A549 (cell line): ENCODE data around the gene UBAP2L. TPM values are rescaled to one million over a fixed set of nuclear protein-coding genes. Genes with fewer than 3 reads are reported as not detected.

Experiments used
- ATAC-seq, 2 experiments: fragments of 200-7000 bp in 1 of 2; fragments of >200 bp in 1 of 2; cut with Nextera tagmentation in 1 of 2; cut with Tn5 transposase in 1 of 2; 3 replicates each; pipeline versions ENCODE4 v1.8.0 to v1.9.1; 2018 to 2020; ENCODE audit warnings: mild to moderate bottlenecking in 1 of 2, moderate library complexity in 1 of 2
- CTCF ChIA-PET: fragments of 300-600 bp; sonication (Branson Sonifier 250); formaldehyde crosslinking; extraction: SDS; loops from one replicate; lab custom pipeline; 2021; ENCODE audit warnings: antibody characterized with exemption, inconsistent platforms; lab: Yijun Ruan, JAX
- POLR2A ChIA-PET: fragments of 350-600 bp; formaldehyde crosslinking; extraction: SDS; loops from one replicate; lab custom pipeline; 2021; ENCODE audit warnings: antibody characterized with exemption, inconsistent platforms; lab: Yijun Ruan, JAX
- DNase-seq, 2 experiments: peaks; one replicate each; pipeline versions ENCODE4 v3.0.0 to v3.0.0-alpha.2; 2011 to 2016; ENCODE audit warnings: low read depth in 1 of 2, low spot score in 1 of 2
- FAIRE-seq: peaks from 2 replicates; lab custom pipeline; 2011; peaks lifted over from hg19 to GRCh38; lab: Jason Lieb, UNC
- H3K27ac ChIP-seq, 2 experiments: fragments of >200 bp; sonication (Bioruptor Twin); formaldehyde crosslinking; 3 replicates each; pipeline ENCODE4 v1.5.1; 2016 to 2017
- H3K4me1 ChIP-seq: fragments of >200 bp; sonication (Bioruptor Twin); formaldehyde crosslinking; 3 replicates; pipeline ENCODE4 v1.6.1; 2016
- H3K4me2 ChIP-seq: fragments of >200 bp; sonication (Bioruptor Twin); formaldehyde crosslinking; 3 replicates; pipeline ENCODE4 v1.6.1; 2016
- H3K4me3 ChIP-seq: fragments of >200 bp; sonication (Bioruptor Twin); formaldehyde crosslinking; 3 replicates; pipeline ENCODE4 v1.5.1; 2016
- H3K9me3 ChIP-seq: fragments of >200 bp; sonication (Bioruptor Twin); formaldehyde crosslinking; 3 replicates; pipeline ENCODE4 v1.6.1; 2016
- CEBPB ChIP-seq, 2 experiments: fragments of >200 bp in 1 of 2; sonication (Bioruptor Twin) in 1 of 2; formaldehyde crosslinking in 1 of 2; IDR thresholded peaks; 2 replicates each; pipeline ENCODE4 v1.6.1; 2012 to 2016
- EHMT2 ChIP-seq: fragments of 200-600 bp; sonication (generic); IDR thresholded peaks from 2 replicates; pipeline ENCODE4 v1.6.1; 2016; ENCODE audit warnings: antibody characterized with exemption, low read depth, mild to moderate bottlenecking, moderate library complexity
- ESRRA ChIP-seq: fragments of 150-350 bp; IDR thresholded peaks from 2 replicates; pipeline ENCODE4 v1.6.1; 2014; ENCODE audit warnings: mild to moderate bottlenecking, low read length, borderline replicate concordance
- FOSB ChIP-seq: fragments of 250-450 bp; sonication (Bioruptor Pico); IDR thresholded peaks from 2 replicates; pipeline ENCODE4 v1.5.0; 2020; ENCODE audit warnings: mild to moderate bottlenecking, moderate library complexity
- FOXS1 ChIP-seq: fragments of 250-450 bp; sonication (Bioruptor Pico); IDR thresholded peaks from 2 replicates; pipeline ENCODE4 v1.5.0; 2020; ENCODE audit warnings: mild to moderate bottlenecking, moderate library complexity
- GATA3 ChIP-seq: IDR thresholded peaks from 2 replicates; pipeline ENCODE4 v1.6.1; 2012; ENCODE audit warnings: borderline replicate concordance
- HDAC2 ChIP-seq: fragments of 200-600 bp; sonication (generic); IDR thresholded peaks from 2 replicates; pipeline ENCODE4 v1.6.1; 2016
- HOXB13 ChIP-seq: fragments of 250-450 bp; sonication (Bioruptor Pico); IDR thresholded peaks from 2 replicates; pipeline ENCODE4 v1.5.0; 2020; ENCODE audit warnings: low read depth, mild to moderate bottlenecking, moderate library complexity
- HOXB5 ChIP-seq: fragments of 250-450 bp; sonication (Bioruptor Pico); IDR thresholded peaks from 2 replicates; pipeline ENCODE4 v1.5.0; 2020; ENCODE audit warnings: mild to moderate bottlenecking, moderate library complexity
- JUN ChIP-seq, 2 experiments: fragments of >200 bp; sonication (Bioruptor Twin); formaldehyde crosslinking; IDR thresholded peaks; 2 replicates in 1 of 2; 3 replicates in 1 of 2; pipeline ENCODE4 v1.6.1; 2016 to 2017
- KDM5A ChIP-seq: fragments of 200-600 bp; sonication (generic); IDR thresholded peaks from 2 replicates; pipeline ENCODE4 v1.6.1; 2016; ENCODE audit warnings: antibody characterized with exemption, mild to moderate bottlenecking
- MAZ ChIP-seq: fragments of 150-350 bp; IDR thresholded peaks from 2 replicates; pipeline ENCODE4 v1.6.1; 2014; ENCODE audit warnings: antibody characterized with exemption, low read depth, low read length, borderline replicate concordance
- NFE2L2 ChIP-seq: fragments of 150-350 bp; conservative IDR thresholded peaks from 2 replicates; pipeline ENCODE4 v1.6.1; 2014; ENCODE audit warnings: low read length
- NPAS2 ChIP-seq: fragments of 250-450 bp; sonication (Bioruptor Pico); IDR thresholded peaks from 2 replicates; pipeline ENCODE4 v1.8.0; 2022; ENCODE audit warnings: mild to moderate bottlenecking, moderate library complexity, borderline replicate concordance
- NR3C1 ChIP-seq: fragments of >200 bp; sonication (Bioruptor Twin); formaldehyde crosslinking; IDR thresholded peaks from 3 replicates; pipeline ENCODE4 v1.6.1; 2017
- PHF8 ChIP-seq: fragments of 200-600 bp; sonication (generic); IDR thresholded peaks from 2 replicates; pipeline ENCODE4 v1.6.1; 2016; ENCODE audit warnings: low read depth, mild to moderate bottlenecking, antibody characterized with exemption, moderate library complexity, borderline replicate concordance
- POLR2A ChIP-seq: IDR thresholded peaks from 2 replicates; pipeline ENCODE4 v1.6.1; 2012; ENCODE audit warnings: mild to moderate bottlenecking, low read length
- RAD21 ChIP-seq, 2 experiments: fragments of >200 bp in 1 of 2; sonication (Bioruptor Twin) in 1 of 2; formaldehyde crosslinking in 1 of 2; IDR thresholded peaks in 1 of 2; conservative IDR thresholded peaks in 1 of 2; 2 replicates in 1 of 2; 3 replicates in 1 of 2; pipeline ENCODE4 v1.6.1; 2012 to 2018; ENCODE audit warnings: inconsistent platforms in 1 of 2
- SMC3 ChIP-seq: fragments of >200 bp; sonication (Bioruptor Twin); formaldehyde crosslinking; IDR thresholded peaks from 3 replicates; pipeline ENCODE4 v1.6.1; 2018; ENCODE audit warnings: inconsistent platforms
- TP53 ChIP-seq: fragments of 250-450 bp; sonication (Bioruptor Pico); IDR thresholded peaks from 2 replicates; pipeline ENCODE4 v1.5.0; 2021; ENCODE audit warnings: mild to moderate bottlenecking, moderate library complexity
- ZSCAN20 ChIP-seq: fragments of 250-450 bp; sonication (Bioruptor Pico); IDR thresholded peaks from 2 replicates; pipeline ENCODE4 v1.8.0; 2022; ENCODE audit warnings: mild to moderate bottlenecking, moderate library complexity
- WGBS: methylation state at CpG from one replicate; pipeline ENCODE4 v1.1.6; 2017; ENCODE audit errors: missing lambda C conversion rate; 5-methylcytosine and 5-hydroxymethylcytosine counted together
- polyA plus RNA-seq, 4 experiments: library from polyadenylated mRNA; depleted of rRNA in 3 of 4; stranded (reverse); fragments of >200 nt; fragmentation: RNase III in 1 of 4; extraction: RNeasy Plus Mini Kit Qiagen cat#74134 plus additional on column Dnase treatment in 1 of 4; gene quantifications; 2 replicates in 3 of 4; 3 replicates in 1 of 4; pipeline ENCODE4 v1.2.3, GENCODE V29; 2011 to 2017
- TF ChIP-seq, protein P1 (sequence below): fragments of 450-650 bp; IDR thresholded peaks from 2 replicates; pipeline ENCODE4 v1.6.1; 2014; ENCODE audit warnings: antibody characterized with exemption
- TF ChIP-seq, protein P2 (sequence below): fragments of 200-600 bp; sonication (generic); IDR thresholded peaks from 2 replicates; pipeline ENCODE4 v1.6.1; 2016; ENCODE audit warnings: antibody characterized with exemption, mild to moderate bottlenecking, moderate library complexity
- TF ChIP-seq, protein P3 (sequence below): fragments of 250-450 bp; sonication (Bioruptor Pico); IDR thresholded peaks from 2 replicates; pipeline ENCODE4 v1.5.0; 2020; ENCODE audit warnings: low read depth, mild to moderate bottlenecking, moderate library complexity

Gene UBAP2L
- polyA plus RNA-seq, 2 of the 4 experiments (the other 2 are of a cell fraction) = 169 TPM

DNA sequence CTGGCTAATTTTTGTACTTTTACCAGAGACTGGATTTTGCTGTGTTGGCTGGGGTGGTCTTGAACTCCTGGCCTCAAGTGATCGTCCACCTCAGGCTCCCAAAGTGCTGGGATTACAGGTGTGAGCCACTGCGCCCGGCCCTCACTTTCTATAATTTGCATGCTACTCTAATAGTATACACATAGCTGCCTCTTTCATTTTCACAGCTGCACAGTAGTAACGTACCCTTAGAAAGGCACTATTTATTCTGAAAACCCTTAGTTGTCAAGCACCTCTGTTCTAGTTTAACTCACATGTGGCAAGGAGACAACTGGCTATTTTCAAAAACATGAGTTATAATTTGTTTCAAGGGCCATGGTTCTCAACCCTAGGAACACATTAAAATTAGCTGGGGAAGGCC, 46.1 kb upstream of the UBAP2L start:
- FAIRE-seq (no peak), DNase-seq (no peak), ATAC-seq (no peak)
- ChIA-PET CTCF (interaction anchor here (0.6 to 1.2 kb wide), 2 partner anchors 24 to 157 kb away, joined by 3 read pairs; no protein-coding TSS in a partner anchor), POLR2A (no interaction called here)
- 91% methylated on average over 4 of the region's 4 CpGs for WGBS
- peaks cover 34% of the 10 kb centered on the region for H3K4me1 ChIP-seq
- H3K4me3 ChIP-seq = no peak overlapping the region
- TF ChIP-seq, protein P1, sequence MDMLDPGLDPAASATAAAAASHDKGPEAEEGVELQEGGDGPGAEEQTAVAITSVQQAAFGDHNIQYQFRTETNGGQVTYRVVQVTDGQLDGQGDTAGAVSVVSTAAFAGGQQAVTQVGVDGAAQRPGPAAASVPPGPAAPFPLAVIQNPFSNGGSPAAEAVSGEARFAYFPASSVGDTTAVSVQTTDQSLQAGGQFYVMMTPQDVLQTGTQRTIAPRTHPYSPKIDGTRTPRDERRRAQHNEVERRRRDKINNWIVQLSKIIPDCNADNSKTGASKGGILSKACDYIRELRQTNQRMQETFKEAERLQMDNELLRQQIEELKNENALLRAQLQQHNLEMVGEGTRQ = no peak
- no peak for TF ChIP-seq SMC3
- no peak for TF ChIP-seq ZSCAN20 (CRISPR knock-in tag)
- no peak for TF ChIP-seq HDAC2
- TF ChIP-seq POLR2A = no peak
- TF ChIP-seq ESRRA = no peak
- no peak for TF ChIP-seq NPAS2 (CRISPR knock-in tag)
- H3K9me3 ChIP-seq = no peaks in the 10 kb centered on the region
- H3K4me2 ChIP-seq = no peak overlapping the region
- no peak overlapping the region for H3K27ac ChIP-seq

DNA sequence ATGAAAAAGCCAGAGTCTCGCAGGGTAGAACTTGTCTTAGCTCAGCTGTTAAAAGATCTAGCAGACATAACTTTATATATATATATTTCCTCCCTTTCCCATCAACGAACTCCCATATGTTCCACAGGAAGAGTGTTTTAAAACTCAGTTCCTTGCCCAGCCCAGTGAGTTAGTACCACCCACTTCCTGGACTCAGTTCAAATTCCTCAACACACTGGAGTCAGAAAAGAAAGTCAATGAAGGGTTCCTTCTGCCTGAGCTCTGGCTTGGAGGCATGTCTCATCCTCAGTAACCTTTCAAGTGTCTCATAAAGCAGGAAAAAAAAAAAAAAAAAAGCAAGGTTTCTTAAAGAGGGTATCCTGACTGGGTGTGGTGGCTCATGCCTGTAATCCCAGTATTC, 44.4 kb upstream of the UBAP2L start:
- FAIRE-seq = no peak
- no peak for DNase-seq
- peak in 1 of 2 experiments; percentile 13; a peak in 2 of 6 replicates for ATAC-seq
- Histone ChIP-seq H3K4me1 (peaks cover 51% of the 10 kb centered on the region), H3K4me3 (no peak overlapping the region), H3K27ac (no peak overlapping the region), H3K9me3 (no peaks in the 10 kb centered on the region), H3K4me2 (no peak overlapping the region)
- 75% methylated on average over 2 of the region's 2 CpGs for WGBS
- POLR2A ChIA-PET = interaction anchor here (1.2 kb wide), 1 partner anchor 11 kb away, joined by 4 read pairs; no protein-coding TSS in a partner anchor
- CTCF ChIA-PET = interaction anchor here (0.6 to 2.2 kb wide), 2 partner anchors 96 to 427 kb away, joined by 3 to 12 read pairs; partner anchors contain the start of gene HAX1
- TF ChIP-seq FOSB (CRISPR knock-in tag) (no peak), RAD21 (conservative IDR thresholded peaks at IDR 0.05 in 1 of 2, IDR thresholded peaks at IDR 0.05 in 1 of 2) (no peak), PHF8 (no peak)
- TF ChIP-seq, protein P2, sequence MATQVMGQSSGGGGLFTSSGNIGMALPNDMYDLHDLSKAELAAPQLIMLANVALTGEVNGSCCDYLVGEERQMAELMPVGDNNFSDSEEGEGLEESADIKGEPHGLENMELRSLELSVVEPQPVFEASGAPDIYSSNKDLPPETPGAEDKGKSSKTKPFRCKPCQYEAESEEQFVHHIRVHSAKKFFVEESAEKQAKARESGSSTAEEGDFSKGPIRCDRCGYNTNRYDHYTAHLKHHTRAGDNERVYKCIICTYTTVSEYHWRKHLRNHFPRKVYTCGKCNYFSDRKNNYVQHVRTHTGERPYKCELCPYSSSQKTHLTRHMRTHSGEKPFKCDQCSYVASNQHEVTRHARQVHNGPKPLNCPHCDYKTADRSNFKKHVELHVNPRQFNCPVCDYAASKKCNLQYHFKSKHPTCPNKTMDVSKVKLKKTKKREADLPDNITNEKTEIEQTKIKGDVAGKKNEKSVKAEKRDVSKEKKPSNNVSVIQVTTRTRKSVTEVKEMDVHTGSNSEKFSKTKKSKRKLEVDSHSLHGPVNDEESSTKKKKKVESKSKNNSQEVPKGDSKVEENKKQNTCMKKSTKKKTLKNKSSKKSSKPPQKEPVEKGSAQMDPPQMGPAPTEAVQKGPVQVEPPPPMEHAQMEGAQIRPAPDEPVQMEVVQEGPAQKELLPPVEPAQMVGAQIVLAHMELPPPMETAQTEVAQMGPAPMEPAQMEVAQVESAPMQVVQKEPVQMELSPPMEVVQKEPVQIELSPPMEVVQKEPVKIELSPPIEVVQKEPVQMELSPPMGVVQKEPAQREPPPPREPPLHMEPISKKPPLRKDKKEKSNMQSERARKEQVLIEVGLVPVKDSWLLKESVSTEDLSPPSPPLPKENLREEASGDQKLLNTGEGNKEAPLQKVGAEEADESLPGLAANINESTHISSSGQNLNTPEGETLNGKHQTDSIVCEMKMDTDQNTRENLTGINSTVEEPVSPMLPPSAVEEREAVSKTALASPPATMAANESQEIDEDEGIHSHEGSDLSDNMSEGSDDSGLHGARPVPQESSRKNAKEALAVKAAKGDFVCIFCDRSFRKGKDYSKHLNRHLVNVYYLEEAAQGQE = no peak

DNA sequence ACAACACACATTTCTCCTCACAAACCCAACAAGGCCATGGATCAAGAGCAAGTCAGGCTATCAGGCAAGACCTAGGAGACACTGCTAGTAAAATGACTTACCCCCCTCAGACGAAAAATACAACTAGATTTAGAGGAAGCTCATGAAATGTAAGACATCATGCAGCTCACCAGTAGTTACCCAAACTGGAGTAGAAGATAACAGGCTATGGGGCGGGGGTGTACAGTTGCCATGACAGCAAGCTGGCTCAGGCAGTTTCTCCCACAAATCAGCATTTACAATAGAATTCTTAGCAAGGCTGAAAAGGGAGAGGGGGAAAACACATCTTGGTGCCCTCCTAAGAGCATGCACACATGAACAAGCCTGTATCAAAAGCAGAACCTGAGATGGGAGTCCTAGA, 42.7 kb upstream of the UBAP2L start:
- POLR2A ChIA-PET = interaction anchor here (1.3 kb wide), 1 partner anchor 187 kb away, joined by 3 read pairs; the partner anchor contains the start of gene RPS27
- Histone ChIP-seq H3K27ac (no peak overlapping the region), H3K4me3 (no peak overlapping the region)
- DNase-seq = no peak
- WGBS = 64% methylated on average over 2 of the region's 2 CpGs
- TF ChIP-seq TP53 (CRISPR knock-in tag) (no peak), MAZ (no peak), JUN (IDR thresholded peaks at IDR 0.05) (no peak), NFE2L2 (no peak), FOXS1 (no peak), EHMT2 (no peak), PHF8 (no peak), CEBPB (IDR thresholded peaks at IDR 0.05) (no peak), GATA3 (no peak), HOXB13 (CRISPR knock-in tag) (no peak), NR3C1 (no peak), NPAS2 (CRISPR knock-in tag) (no peak), HOXB5 (CRISPR knock-in tag) (no peak), KDM5A (no peak)
- TF ChIP-seq, protein P3, sequence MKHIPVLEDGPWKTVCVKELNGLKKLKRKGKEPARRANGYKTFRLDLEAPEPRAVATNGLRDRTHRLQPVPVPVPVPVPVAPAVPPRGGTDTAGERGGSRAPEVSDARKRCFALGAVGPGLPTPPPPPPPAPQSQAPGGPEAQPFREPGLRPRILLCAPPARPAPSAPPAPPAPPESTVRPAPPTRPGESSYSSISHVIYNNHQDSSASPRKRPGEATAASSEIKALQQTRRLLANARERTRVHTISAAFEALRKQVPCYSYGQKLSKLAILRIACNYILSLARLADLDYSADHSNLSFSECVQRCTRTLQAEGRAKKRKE (CRISPR knock-in tag) = no peak
- TF ChIP-seq, all 56 proteins: peak for 0
- FAIRE-seq (no peak), ATAC-seq (no peak)
- Histone ChIP-seq H3K4me1 (peaks cover 56% of the 10 kb centered on the region), H3K9me3 (no peaks in the 10 kb centered on the region), H3K4me2 (peak overlapping the region; percentile 51; the same call in 1 of the 3 replicates)
- CTCF ChIA-PET = interaction anchor here (0.9 to 1.4 kb wide), 2 partner anchors 15 to 94 kb away, joined by 3 to 4 read pairs; no protein-coding TSS in a partner anchor
